Astrocyte (in vitro differentiated cells and primary cell): Measurements from ENCODE around the gene DPF3. TPM values are rescaled to one million over a fixed set of nuclear protein-coding genes. Genes with fewer than 3 reads are reported as not detected.

ENCODE experiments used
- DNase-seq: peaks from one replicate; pipeline ENCODE4 v3.0.0-alpha.2; 2010; ENCODE audit warnings: low read depth
- FAIRE-seq: peaks from 2 replicates; lab custom pipeline; 2011; peaks lifted over from hg19 to GRCh38; lab: Jason Lieb, UNC
- H2AFZ ChIP-seq: 2 replicates; pipeline ENCODE4 v1.6.0; 2012; ENCODE audit warnings: low read depth, low read length, inconsistent platforms
- H3K27ac ChIP-seq: 2 replicates; pipeline ENCODE4 v1.5.1; 2011; ENCODE audit warnings: low read depth, low read length, inconsistent platforms
- H3K27me3 ChIP-seq: 2 replicates; pipeline ENCODE4 v1.6.0; 2011; ENCODE audit warnings: low read length, inconsistent platforms; ENCODE audit not compliant: insufficient read depth
- H3K36me3 ChIP-seq: 2 replicates; pipeline ENCODE4 v1.5.1; 2011; ENCODE audit warnings: low read length, inconsistent platforms; ENCODE audit not compliant: insufficient read depth
- H3K4me1 ChIP-seq: 2 replicates; pipeline ENCODE4 v1.5.1; 2011; ENCODE audit warnings: low read length, inconsistent platforms; ENCODE audit not compliant: insufficient read depth
- H3K4me2 ChIP-seq: 2 replicates; pipeline ENCODE4 v1.6.0; 2012; ENCODE audit warnings: low read length, inconsistent platforms
- H3K4me3 ChIP-seq: 2 replicates; pipeline ENCODE4 v1.5.1; 2011; ENCODE audit warnings: low read depth, mild to moderate bottlenecking, low read length, inconsistent platforms; ENCODE audit not compliant: insufficient read depth
- H3K79me2 ChIP-seq: 2 replicates; pipeline ENCODE4 v1.6.0; 2012; ENCODE audit warnings: mild to moderate bottlenecking, low read length, inconsistent platforms; ENCODE audit not compliant: insufficient read depth
- H3K9ac ChIP-seq: 2 replicates; pipeline ENCODE4 v1.6.0; 2012; ENCODE audit warnings: mild to moderate bottlenecking, low read length, inconsistent platforms
- H3K9me3 ChIP-seq: 2 replicates; pipeline ENCODE4 v1.5.1; 2012; ENCODE audit warnings: low read depth, mild to moderate bottlenecking, low read length, inconsistent platforms; ENCODE audit not compliant: insufficient read depth
- H4K20me1 ChIP-seq: 2 replicates; pipeline ENCODE4 v1.6.0; 2012; ENCODE audit warnings: low read length, inconsistent platforms; ENCODE audit not compliant: insufficient read depth
- H3K27ac Mint-ChIP-seq: one replicate; pipeline ENCODE4 v1.8.0; 2021; ENCODE audit warnings: mild to moderate bottlenecking, mixed read lengths; ENCODE audit not compliant: unreplicated experiment
- H3K27me3 Mint-ChIP-seq: one replicate; pipeline ENCODE4 v1.8.0; 2021; ENCODE audit warnings: low read depth, mixed read lengths; ENCODE audit not compliant: unreplicated experiment
- H3K36me3 Mint-ChIP-seq: one replicate; pipeline ENCODE4 v1.8.0; 2021; ENCODE audit warnings: low read depth, mixed read lengths; ENCODE audit not compliant: unreplicated experiment
- H3K4me1 Mint-ChIP-seq: one replicate; pipeline ENCODE4 v1.8.0; 2021; ENCODE audit warnings: low read depth, mixed read lengths; ENCODE audit not compliant: unreplicated experiment
- H3K4me3 Mint-ChIP-seq: one replicate; pipeline ENCODE4 v1.8.0; 2021; ENCODE audit warnings: mild to moderate bottlenecking, moderate library complexity, mixed read lengths; ENCODE audit not compliant: unreplicated experiment
- H3K9me3 Mint-ChIP-seq: one replicate; pipeline ENCODE4 v1.8.0; 2021; ENCODE audit warnings: mild to moderate bottlenecking, mixed read lengths; ENCODE audit not compliant: unreplicated experiment
- EZH2 ChIP-seq: IDR thresholded peaks from 2 replicates; pipeline ENCODE4 v1.6.1; 2012; ENCODE audit warnings: mild to moderate bottlenecking, low read length, inconsistent platforms; ENCODE audit not compliant: insufficient read depth
- total RNA-seq: library from RNA; stranded (reverse); gene quantifications from 2 replicates; pipeline ENCODE4 v1.2.1, GENCODE V29; 2021
- TF ChIP-seq, protein P1 (sequence below): IDR thresholded peaks from 2 replicates; pipeline ENCODE4 v1.5.1; 2011; ENCODE audit warnings: low read depth, mild to moderate bottlenecking, inconsistent platforms, low read length, moderate library complexity; ENCODE audit not compliant: insufficient read depth

The DPF3 gene
- total RNA-seq, 1 donor from 2014 or later: 2.4 TPM

DNA sequence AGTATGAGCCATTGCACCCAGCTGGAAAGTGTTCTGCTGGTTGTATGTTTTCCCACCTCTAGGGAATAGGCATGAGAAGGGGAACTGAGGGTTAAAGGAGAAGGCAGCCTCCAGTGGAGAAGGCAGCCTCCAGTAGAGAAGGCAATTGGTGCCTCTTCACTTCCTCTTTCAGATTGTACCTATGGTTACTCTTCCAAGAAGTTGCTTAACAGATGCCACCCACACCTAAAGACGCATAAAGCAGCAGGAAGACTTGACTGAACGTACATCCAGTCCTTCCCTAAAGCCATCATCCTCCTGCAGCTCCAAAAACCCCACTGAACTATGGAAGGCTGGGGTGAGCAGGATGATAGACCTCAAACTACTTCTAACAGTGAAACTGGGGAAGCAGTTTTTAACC is 13.1 kb downstream of the DPF3 start:
- DNase-seq (no peak), FAIRE-seq (no peak)
- Histone ChIP-seq H3K79me2 (peaks cover 94% of the 10 kb centered on the region), H3K4me2 (no peak overlapping the region), H3K36me3 (no peaks in the 10 kb centered on the region), H3K4me1 (peaks cover 14% of the 10 kb centered on the region), H3K27me3 (no peaks in the 10 kb centered on the region), H3K9me3 (no peaks in the 10 kb centered on the region), H3K9ac (no peak overlapping the region), H4K20me1 (peaks cover 75% of the 10 kb centered on the region), H3K4me3 (no peak overlapping the region), H2AFZ (no peak overlapping the region), H3K27ac (no peak overlapping the region)
- Mint-ChIP-seq H3K27ac (no peak overlapping the region), H3K4me1 (no peaks in the 10 kb centered on the region), H3K9me3 (no peaks in the 10 kb centered on the region), H3K4me3 (no peak overlapping the region), H3K36me3 (peaks cover 5% of the 10 kb centered on the region), H3K27me3 (peaks cover 8% of the 10 kb centered on the region)
- TF ChIP-seq EZH2: no peak
- TF ChIP-seq, protein P1, sequence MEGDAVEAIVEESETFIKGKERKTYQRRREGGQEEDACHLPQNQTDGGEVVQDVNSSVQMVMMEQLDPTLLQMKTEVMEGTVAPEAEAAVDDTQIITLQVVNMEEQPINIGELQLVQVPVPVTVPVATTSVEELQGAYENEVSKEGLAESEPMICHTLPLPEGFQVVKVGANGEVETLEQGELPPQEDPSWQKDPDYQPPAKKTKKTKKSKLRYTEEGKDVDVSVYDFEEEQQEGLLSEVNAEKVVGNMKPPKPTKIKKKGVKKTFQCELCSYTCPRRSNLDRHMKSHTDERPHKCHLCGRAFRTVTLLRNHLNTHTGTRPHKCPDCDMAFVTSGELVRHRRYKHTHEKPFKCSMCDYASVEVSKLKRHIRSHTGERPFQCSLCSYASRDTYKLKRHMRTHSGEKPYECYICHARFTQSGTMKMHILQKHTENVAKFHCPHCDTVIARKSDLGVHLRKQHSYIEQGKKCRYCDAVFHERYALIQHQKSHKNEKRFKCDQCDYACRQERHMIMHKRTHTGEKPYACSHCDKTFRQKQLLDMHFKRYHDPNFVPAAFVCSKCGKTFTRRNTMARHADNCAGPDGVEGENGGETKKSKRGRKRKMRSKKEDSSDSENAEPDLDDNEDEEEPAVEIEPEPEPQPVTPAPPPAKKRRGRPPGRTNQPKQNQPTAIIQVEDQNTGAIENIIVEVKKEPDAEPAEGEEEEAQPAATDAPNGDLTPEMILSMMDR: no peak

DNA sequence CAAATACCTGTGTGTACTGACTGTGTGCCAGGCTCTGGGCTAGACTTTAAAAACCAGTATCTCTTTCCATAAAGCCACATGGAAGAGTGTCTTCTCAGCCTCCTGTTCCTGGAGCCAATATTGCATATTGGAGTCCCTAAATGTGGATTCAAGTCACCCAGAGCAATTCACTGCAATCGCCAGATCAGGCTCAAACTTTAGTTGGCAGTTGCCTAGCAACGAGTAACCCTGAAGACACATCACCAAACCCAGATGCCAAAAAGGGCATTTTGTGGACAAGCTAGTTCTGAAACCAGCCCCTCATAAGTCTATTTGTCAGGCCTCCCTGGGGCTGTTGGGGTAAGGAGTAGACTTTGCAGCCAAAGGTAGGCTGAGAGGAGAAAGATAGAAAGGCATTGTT is 13.7 kb downstream of the DPF3 start:
- Histone ChIP-seq H3K27ac (no peak overlapping the region), H3K4me1 (peaks cover 14% of the 10 kb centered on the region), H3K4me2 (no peak overlapping the region), H3K27me3 (no peaks in the 10 kb centered on the region), H3K79me2 (peaks cover 94% of the 10 kb centered on the region), H3K9me3 (no peaks in the 10 kb centered on the region), H3K9ac (no peak overlapping the region), H3K36me3 (no peaks in the 10 kb centered on the region), H2AFZ (no peak overlapping the region), H3K4me3 (no peak overlapping the region), H4K20me1 (peaks cover 70% of the 10 kb centered on the region)
- H3K36me3 Mint-ChIP-seq: peaks cover 3% of the 10 kb centered on the region
- H3K4me1 Mint-ChIP-seq: no peaks in the 10 kb centered on the region
- DNase-seq: no peak
- TF ChIP-seq, protein P1: no peak
- no peak for TF ChIP-seq EZH2
- no peak for FAIRE-seq
- no peaks in the 10 kb centered on the region for H3K9me3 Mint-ChIP-seq
- H3K27ac Mint-ChIP-seq: no peak overlapping the region
- no peak overlapping the region for H3K4me3 Mint-ChIP-seq
- peaks cover 5% of the 10 kb centered on the region for H3K27me3 Mint-ChIP-seq

DNA sequence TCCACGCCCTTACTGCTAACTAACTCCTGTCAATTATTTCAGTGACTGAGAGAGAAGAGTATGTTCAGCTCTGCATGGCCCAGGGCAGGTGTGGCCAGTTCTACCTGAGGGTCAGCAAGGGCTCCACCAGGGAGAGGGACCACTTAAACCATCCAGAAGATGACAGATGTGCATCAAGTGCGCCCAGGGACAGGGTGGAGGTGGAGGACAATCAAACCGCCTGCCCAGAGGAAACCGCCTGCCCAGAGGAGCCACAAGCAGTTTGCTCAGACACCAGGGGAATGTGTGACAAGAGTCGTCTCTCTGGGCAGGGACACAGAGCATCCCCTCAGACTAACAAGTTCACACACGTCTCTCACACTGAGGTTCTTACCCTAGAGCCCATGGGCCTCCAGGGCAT is 14.5 kb downstream of the DPF3 start:
- Histone ChIP-seq H3K4me1 (peaks cover 12% of the 10 kb centered on the region), H3K27me3 (no peaks in the 10 kb centered on the region), H2AFZ (no peak overlapping the region), H3K9me3 (no peaks in the 10 kb centered on the region), H4K20me1 (peaks cover 70% of the 10 kb centered on the region), H3K4me3 (no peak overlapping the region), H3K27ac (no peak overlapping the region), H3K79me2 (peaks cover 96% of the 10 kb centered on the region), H3K36me3 (no peaks in the 10 kb centered on the region), H3K4me2 (no peak overlapping the region), H3K9ac (no peak overlapping the region)
- TF ChIP-seq, protein P1: no peak
- no peak for TF ChIP-seq EZH2
- H3K9me3 Mint-ChIP-seq: no peaks in the 10 kb centered on the region
- peaks cover 3% of the 10 kb centered on the region for H3K36me3 Mint-ChIP-seq
- no peak overlapping the region for H3K27ac Mint-ChIP-seq
- H3K4me3 Mint-ChIP-seq: no peak overlapping the region
- FAIRE-seq (no peak), DNase-seq (no peak)
- peaks cover 5% of the 10 kb centered on the region for H3K27me3 Mint-ChIP-seq
- no peaks in the 10 kb centered on the region for H3K4me1 Mint-ChIP-seq
